Spleen (tissue), 11 donors: ENCODE data around the gene GPC4. TPM values are rescaled to one million over a fixed set of nuclear protein-coding genes. Genes with fewer than 3 reads are reported as not detected.

Experiments
- DNase-seq: peaks from one replicate; pipeline ENCODE4 v3.0.0-alpha.2; 2020
- H3K27ac ChIP-seq, 8 donors: fragments of 200-600 bp; sonication (generic) in 7 of 8; 1 replicate in 4 of 8; 2 replicates in 4 of 8; pipeline versions ENCODE4 v1.5.0 to v1.8.0; 2016 to 2021; ENCODE audit warnings: inconsistent platforms in 4 of 8, mild to moderate bottlenecking in 4 of 8, moderate library complexity in 1 of 8
- H3K27me3 ChIP-seq, 7 donors: fragments of 200-600 bp; sonication (generic) in 6 of 7; replicated peaks in 1 of 7; 1 replicate in 4 of 7; 2 replicates in 3 of 7; pipeline versions ENCODE4 v1.5.0 to v1.8.0; 2016 to 2021; ENCODE audit warnings: inconsistent platforms in 3 of 7, mild to moderate bottlenecking in 1 of 7
- H3K36me3 ChIP-seq, 6 donors: fragments of 200-600 bp; sonication (generic) in 5 of 6; 1 replicate in 4 of 6; 2 replicates in 2 of 6; pipeline versions ENCODE4 v1.5.0 to v1.8.0; 2016 to 2021; ENCODE audit warnings: inconsistent platforms in 2 of 6
- H3K4me1 ChIP-seq, 6 donors: fragments of 200-600 bp; sonication (generic) in 5 of 6; 1 replicate in 3 of 6; 2 replicates in 3 of 6; pipeline versions ENCODE4 v1.5.0 to v1.8.0; 2016 to 2021; ENCODE audit warnings: inconsistent platforms in 3 of 6
- H3K4me3 ChIP-seq, 8 donors: fragments of 200-600 bp; sonication (generic) in 7 of 8; 1 replicate in 4 of 8; 2 replicates in 4 of 8; pipeline versions ENCODE4 v1.5.0 to v1.8.0; 2016 to 2021; ENCODE audit warnings: inconsistent platforms in 4 of 8, mild to moderate bottlenecking in 4 of 8, moderate library complexity in 2 of 8
- H3K9me3 ChIP-seq, 8 donors: fragments of 200-600 bp; sonication (generic) in 7 of 8; 1 replicate in 4 of 8; 2 replicates in 4 of 8; pipeline versions ENCODE4 v1.5.0 to v1.8.0; 2016 to 2021; ENCODE audit warnings: inconsistent platforms in 4 of 8
- POLR2A ChIP-seq, 3 donors: fragments of 450-650 bp; IDR thresholded peaks; one replicate each; pipeline ENCODE4 v1.5.1; 2017; ENCODE audit warnings: antibody characterized with exemption in 3 of 3, mild to moderate bottlenecking in 1 of 3
- POLR2AphosphoS5 ChIP-seq, 3 donors: sonication (generic); formaldehyde crosslinking; IDR thresholded peaks; one replicate each; pipeline ENCODE4 v1.5.1; 2017; ENCODE audit warnings: antibody characterized with exemption in 3 of 3
- WGBS, 5 donors: extraction: QIAGEN DNeasy Blood & Tissue Kit in 3 of 5; methylation state at CpG; one replicate each; pipeline versions ENCODE4 v1.1.5 to v1.1.7; 2013 to 2018; 5-methylcytosine and 5-hydroxymethylcytosine counted together
- intact Hi-C: fragments of 100-400 bp; cut with DNase I; formaldehyde crosslinking; loops from one replicate; pipeline ENCODE4 v1.15.0; 2023; ENCODE audit warnings: low total_unique reads
- polyA plus RNA-seq, 3 donors: library from polyadenylated mRNA; stranded (reverse); fragments of 200-250 nt; gene quantifications; one replicate each; pipeline ENCODE4 v1.2.1, GENCODE V29; 2013
- total RNA-seq, 7 donors: library from RNA; depleted of rRNA in 3 of 7; stranded (reverse); fragments of >200 nt in 3 of 7; fragmentation: NEBNext Ultra II Directional in 4 of 7; extraction: Animal tissue kit (Norgen Biotek cat#: 25700) in 4 of 7; gene quantifications; one replicate each; pipeline versions ENCODE4 v1.1.0 to v1.2.1, GENCODE V29; 2016 to 2021
- TF ChIP-seq, protein P1 (sequence below), 11 experiments: fragments of 200-600 bp in 7 of 11; fragments of 450-650 bp in 4 of 11; sonication (generic) in 4 of 11; IDR thresholded peaks in 8 of 11; conservative IDR thresholded peaks in 3 of 11; 1 replicate in 7 of 11; 2 replicates in 4 of 11; pipeline versions ENCODE4 v1.4.0 to v1.8.0; 2016 to 2021; ENCODE audit warnings: antibody characterized with exemption in 11 of 11, inconsistent platforms in 4 of 11, mild to moderate bottlenecking in 1 of 11
- donor health status: healthy with polysubstance abuse.
- donor health status: DM: no; HTN: no; CAD: no; lungs with moderate emphysema.
- donor health status: DM: no; HTN: no; CAD: no.
- donor health status: Bipolar disorder and iron deficiency.
- donor health status: healthy.
- donor health status: DM: no; HTN: no; CAD: no.
- donor health status: DM: yes; HTN: yes; CAD: no.

The GPC4 gene
- total and polyA plus RNA-seq, 10 donors: 0.70 to 17.7 (median 4.9) TPM

DNA sequence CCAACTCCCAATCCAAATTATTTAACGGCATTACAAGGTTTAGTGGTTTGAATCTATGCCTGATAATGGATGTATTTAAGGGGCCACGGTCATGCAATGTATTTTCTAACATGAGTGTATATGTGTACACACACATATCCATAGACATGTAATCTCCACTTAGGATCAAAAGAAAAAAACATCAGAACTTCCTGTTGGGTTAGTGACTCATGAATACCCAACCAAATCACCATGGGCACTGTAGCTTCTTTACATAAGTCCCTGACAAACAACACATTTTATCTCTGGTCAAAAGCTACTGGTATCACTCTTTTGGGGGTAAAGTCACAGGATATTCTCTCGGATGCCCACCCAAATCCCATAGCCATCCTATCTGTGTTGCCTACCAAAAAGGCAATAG is 160.6 kb downstream of the GPC4 start:
- intact Hi-C loops: no loop called here
- no peak overlapping the region for H3K27ac ChIP-seq
- no peaks in the 10 kb centered on the region for H3K4me1 ChIP-seq
- WGBS, 5 donors: 58 to 86% (median 79%) methylated on average over 3 of the region's 3 CpGs
- TF ChIP-seq POLR2AphosphoS5 (IDR thresholded peaks at IDR 0.05): no peak
- TF ChIP-seq, protein P1, sequence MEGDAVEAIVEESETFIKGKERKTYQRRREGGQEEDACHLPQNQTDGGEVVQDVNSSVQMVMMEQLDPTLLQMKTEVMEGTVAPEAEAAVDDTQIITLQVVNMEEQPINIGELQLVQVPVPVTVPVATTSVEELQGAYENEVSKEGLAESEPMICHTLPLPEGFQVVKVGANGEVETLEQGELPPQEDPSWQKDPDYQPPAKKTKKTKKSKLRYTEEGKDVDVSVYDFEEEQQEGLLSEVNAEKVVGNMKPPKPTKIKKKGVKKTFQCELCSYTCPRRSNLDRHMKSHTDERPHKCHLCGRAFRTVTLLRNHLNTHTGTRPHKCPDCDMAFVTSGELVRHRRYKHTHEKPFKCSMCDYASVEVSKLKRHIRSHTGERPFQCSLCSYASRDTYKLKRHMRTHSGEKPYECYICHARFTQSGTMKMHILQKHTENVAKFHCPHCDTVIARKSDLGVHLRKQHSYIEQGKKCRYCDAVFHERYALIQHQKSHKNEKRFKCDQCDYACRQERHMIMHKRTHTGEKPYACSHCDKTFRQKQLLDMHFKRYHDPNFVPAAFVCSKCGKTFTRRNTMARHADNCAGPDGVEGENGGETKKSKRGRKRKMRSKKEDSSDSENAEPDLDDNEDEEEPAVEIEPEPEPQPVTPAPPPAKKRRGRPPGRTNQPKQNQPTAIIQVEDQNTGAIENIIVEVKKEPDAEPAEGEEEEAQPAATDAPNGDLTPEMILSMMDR (IDR thresholded peaks at IDR 0.05 in 8 of 11, conservative IDR thresholded peaks at IDR 0.05 in 3 of 11): no peak
- TF ChIP-seq POLR2A (IDR thresholded peaks at IDR 0.05): no peak
- H3K4me3 ChIP-seq: no peak overlapping the region
- H3K27me3 ChIP-seq: no peaks in the 10 kb centered on the region
- H3K9me3 ChIP-seq: no peaks in the 10 kb centered on the region
- no peaks in the 10 kb centered on the region for H3K36me3 ChIP-seq
- no peak for DNase-seq

DNA sequence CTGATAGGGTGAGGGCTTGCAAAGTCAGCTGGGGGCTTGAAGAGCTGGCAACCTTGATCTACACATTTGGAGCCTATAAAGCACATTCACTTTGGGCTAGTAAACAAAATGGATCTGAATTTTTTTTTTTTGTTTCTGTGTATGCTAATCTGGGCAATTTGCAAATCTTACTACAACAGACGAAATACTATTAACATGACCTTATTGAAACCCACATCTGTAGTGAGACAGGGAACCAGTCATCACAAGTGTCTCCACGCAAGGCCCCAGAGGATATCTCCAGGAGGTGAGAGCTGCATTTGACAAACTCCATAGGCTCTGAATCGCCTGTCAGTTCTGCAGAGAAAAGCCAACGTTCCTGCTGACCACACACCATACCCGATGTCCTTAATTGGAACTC is 164.1 kb downstream of the GPC4 start:
- 65 to 85% (median 77%) methylated on average over 5 of the region's 5 CpGs for WGBS, 5 donors
- Histone ChIP-seq H3K36me3 (no peaks in the 10 kb centered on the region), H3K27me3 (no peaks in the 10 kb centered on the region), H3K4me3 (no peak overlapping the region), H3K27ac (no peak overlapping the region), H3K4me1 (no peaks in the 10 kb centered on the region), H3K9me3 (peaks cover 8 to 23% (median 20%) of the 10 kb centered on the region in 8 donors)
- no peak for DNase-seq
- intact Hi-C loops: no loop called here
- no peak for TF ChIP-seq POLR2A (IDR thresholded peaks at IDR 0.05)
- no peak for TF ChIP-seq POLR2AphosphoS5 (IDR thresholded peaks at IDR 0.05)
- TF ChIP-seq, protein P1 (IDR thresholded peaks at IDR 0.05 in 8 of 11, conservative IDR thresholded peaks at IDR 0.05 in 3 of 11): no peak

DNA sequence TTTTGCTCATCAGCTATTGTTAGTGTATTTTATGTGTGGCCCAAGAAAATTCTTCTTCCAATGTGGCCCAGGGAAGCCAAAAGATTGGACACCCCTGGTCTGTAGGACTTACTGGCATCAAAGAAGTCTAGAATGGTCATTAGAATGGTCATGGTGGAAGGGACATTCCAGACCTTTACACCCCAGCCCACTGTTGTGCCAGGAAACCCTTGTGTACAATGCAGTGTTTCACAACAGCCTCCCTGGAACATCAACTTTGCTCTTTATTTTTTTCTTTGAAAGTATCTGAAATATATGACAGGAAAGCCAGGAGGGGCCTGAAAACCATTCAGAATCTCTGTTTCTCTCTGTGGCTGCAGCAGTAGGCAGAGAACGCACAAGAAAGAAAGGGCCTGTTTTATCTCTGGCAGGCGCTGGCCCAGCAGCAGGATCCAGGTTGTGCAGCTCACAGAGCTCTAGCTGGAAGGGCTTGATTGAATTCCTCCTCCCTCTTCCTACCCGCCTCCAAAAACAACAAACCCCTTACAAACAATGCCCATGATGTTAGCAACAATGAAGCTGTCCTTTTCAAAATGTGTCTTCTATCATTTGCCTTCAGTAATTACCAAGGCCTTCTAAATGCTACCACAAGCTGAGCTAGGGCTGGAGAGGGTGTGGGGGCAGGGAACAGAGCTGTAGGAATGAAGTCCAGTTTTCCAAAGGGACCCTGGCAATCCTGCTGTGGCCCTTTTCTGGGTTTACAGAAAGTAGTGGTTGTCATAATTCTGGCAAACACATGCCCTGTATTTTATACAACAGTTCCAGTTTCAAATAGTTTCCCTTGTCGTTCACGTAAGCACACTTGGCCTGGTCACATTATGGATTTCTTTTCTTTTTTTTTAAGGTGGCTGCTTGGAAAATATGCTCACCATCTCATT is 164.8 kb downstream of the GPC4 start:
- DNase-seq: no peak
- no peaks in the 10 kb centered on the region for H3K36me3 ChIP-seq
- no peaks in the 10 kb centered on the region for H3K27me3 ChIP-seq
- TF ChIP-seq, protein P1 (IDR thresholded peaks at IDR 0.05 in 8 of 11, conservative IDR thresholded peaks at IDR 0.05 in 3 of 11): no peak
- TF ChIP-seq POLR2A (IDR thresholded peaks at IDR 0.05) (no peak), POLR2AphosphoS5 (IDR thresholded peaks at IDR 0.05) (no peak)
- H3K4me3 ChIP-seq: no peak overlapping the region
- no peaks in the 10 kb centered on the region for H3K4me1 ChIP-seq
- no peak overlapping the region for H3K27ac ChIP-seq
- WGBS, 5 donors: 73 to 94% (median 83%) methylated on average over 5 of the region's 5 CpGs
- peaks cover 8 to 31% (median 21%) of the 10 kb centered on the region in 8 donors for H3K9me3 ChIP-seq
- intact Hi-C loops: no loop called here

Other genes starting within 250 kb of the GPC4 start
- not detected for gene TFDP3, start 197.1 kb downstream of the GPC4 start, total RNA-seq
- gene TFDP3, start 197.1 kb downstream of the GPC4 start, polyA plus RNA-seq: not detected